Suppressor macrophage treated with lipopolysaccharide for 1 hour (primary cell): Measurements from ENCODE around the gene SCAF8.
"Not testable (repeated sequence)": the region's sequence is repeated elsewhere in the genome, so short reads cannot be mapped to it uniquely, and the experiment has no call there.

Experiments
- DNase-seq, 3 donors: peaks; one replicate each; pipeline ENCODE4 v3.0.0-alpha.2; 2020 to 2022

SCAF8 gene

DNA sequence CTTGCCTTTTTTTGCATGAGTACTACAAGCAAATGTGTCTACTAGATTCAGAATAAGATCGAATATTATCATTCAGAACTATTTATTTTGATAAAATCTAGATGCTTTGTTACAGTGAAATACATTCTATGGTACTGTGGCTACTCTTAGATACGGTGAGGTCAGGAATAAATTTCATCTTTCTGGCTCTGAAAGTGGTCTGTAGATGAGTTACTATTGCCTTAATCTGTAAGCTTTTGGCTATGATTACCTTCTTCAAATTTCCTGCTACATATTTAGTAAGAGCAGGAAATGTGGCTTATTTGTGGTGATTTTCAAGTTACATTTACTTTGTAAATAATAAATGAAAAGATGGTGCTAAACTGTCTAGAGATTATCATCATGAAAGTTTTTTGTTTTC, 50.0 kb downstream of the SCAF8 start:
- no peak for DNase-seq

DNA sequence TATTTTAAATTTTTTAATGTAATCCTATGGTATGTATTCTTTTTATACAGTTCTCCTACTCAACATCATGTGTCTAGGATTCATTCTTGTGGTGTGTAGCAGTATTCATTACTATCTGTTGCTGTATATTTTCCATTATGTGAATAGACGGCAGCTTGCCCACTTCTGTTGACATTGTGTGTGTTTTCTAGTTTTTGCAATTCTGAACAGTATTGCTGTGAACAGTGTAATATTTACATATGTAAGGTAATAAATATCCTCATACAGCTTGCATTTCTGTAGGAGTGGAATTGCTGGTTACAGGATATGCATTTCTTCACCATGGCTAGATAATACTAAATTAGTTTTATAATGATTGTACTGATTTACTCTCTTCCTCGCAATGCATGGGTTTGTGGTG, 51.9 kb downstream of the SCAF8 start:
- DNase-seq, result no peak

DNA sequence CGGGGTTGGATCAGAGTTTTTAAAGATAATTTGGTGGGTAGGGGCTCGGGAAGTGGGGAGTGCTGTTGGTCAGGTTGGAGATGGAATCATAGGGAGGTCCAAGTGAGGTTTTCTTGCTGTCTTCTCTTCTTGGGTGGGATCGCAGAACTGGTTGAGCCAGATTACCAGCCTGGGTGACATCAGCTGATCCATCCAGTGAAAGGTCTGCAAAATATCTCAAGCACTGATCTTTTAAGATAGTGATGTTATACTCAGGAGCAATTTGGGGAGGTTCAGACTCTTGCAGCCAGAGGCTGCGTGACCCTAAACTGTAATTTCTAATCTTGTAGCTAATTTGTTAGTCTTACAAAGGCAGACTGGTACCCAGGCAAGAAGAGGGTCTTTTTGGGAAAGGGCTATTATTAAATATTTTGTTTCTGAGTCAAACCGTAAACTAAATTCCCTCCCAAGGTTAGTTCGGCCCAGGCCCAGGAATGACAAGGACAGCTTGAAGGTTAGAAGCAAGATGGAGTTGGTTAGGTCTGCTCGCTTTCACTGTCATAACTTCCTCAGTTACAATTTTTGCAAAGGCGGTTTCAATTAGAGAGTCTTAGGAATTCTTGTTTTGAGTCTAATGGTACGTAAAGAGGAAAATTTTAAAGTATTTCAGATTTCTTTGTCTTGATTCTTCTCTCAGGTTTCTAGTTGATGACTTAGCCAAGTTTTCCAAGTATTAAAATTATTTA, 53.1 kb downstream of the SCAF8 start:
- no peak for DNase-seq

DNA sequence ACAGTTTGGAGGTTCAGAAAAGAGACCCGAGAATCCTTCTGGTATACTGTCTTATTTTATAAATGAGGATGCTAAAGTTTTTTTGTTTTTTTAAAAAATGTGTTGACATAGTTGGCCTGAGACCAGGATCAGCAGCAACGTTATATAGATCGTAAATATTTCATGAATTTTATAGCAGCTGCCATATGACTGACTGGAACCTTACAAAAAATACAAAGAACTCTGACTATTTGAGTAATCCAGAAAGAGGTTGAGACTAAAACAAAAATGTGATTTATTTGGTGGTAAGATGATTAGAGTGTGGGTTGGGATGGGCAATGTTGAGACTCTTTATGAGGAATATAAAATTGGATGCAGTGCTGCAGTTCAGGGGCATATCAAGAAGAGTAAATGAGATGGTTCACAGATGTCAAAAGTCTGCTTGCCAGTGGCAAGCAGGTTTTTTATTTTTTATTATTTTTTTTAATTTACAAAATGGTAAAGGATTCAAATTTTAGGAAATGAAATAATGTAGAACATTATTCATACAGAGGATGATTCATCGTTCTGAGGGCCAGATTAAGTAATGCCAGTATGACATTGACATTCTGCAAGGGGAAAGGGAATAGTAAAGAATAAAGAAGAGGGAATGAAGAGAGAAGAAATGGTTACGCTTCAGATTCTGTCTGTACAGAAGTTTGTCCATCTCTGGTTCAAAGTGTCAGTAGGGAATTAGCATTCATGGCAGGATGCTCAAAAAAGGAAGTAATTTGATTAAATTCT, 58.5 kb downstream of the SCAF8 start:
- DNase-seq, result peak; percentile 39 to 60 (median 52)

DNA sequence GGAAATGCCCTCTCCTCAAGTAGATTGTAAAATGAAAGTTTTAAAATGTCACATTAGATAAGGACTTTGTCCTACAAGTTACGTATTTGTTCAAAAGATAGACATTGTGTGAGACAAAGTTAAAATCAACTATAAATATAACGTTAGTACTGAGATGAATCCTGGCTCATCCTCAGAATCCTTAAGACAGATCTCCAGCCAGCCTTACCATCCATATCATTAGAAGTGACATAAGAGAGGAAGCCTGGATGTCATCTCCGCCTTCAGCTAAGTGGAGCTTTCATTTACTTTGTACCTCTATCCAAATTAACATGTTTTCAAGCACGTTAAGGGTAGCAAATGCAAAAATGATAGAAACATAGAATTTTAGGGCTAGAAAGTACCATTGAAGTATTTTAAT, 59.1 kb downstream of the SCAF8 start:
- no peak for DNase-seq

DNA sequence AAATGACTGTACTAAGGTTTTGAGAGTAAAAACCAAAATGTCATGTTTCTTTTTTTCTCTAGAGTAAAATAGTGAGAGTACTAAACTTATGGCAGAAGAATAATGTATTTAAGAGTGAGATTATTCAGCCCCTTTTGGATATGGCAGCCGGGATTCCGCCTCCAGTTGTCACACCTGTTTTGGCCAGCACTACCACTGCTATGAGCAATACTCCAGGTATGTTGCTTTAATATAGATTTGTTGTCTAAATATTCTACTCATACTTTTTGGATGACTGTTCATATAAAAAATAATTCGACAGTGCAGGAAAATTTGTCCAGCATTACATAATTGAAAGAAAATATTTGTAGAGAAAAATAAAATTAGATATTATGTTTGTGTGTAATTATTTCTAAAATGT, 59.5 kb downstream of the SCAF8 start:
- DNase-seq, result no peak

DNA sequence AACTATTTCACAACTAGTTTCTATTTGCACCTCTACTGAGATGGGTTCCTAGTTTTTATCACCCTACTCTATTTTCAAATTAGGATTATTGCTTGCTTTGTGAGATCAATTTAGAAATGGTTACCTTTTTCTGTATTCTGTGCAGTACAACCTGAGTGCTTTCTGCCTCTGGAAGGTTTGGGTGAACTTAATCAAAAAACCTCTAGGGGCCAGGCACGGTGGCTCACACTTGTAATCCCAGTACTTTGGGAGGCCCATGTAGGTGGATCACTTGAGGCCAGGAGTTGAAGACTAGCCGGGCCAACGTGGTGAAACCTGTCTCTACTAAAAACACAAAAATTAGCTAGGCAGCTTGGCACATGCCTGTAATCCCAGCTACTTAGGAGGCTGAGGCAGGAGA, 63.3 kb downstream of the SCAF8 start:
- no peak for DNase-seq

DNA sequence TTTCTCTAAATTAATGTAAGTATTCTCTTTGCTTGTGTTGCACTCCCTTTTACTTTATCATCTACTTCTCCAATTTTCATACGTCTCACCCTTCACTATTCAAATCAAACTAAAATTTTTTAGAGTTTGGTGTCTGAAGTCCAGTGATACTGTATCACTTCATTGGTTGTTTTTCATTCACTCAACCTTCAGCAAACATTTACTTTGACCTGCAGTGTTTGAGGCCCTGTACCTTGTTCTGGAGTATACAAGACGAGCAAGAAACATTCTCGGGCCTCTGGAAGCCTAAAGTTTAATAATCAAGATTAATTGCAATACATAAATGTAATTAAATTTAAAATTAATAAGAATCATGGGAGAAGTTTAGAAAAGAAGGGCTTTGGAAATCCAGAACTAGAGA, 64.6 kb downstream of the SCAF8 start:
- DNase-seq, result no peak

DNA sequence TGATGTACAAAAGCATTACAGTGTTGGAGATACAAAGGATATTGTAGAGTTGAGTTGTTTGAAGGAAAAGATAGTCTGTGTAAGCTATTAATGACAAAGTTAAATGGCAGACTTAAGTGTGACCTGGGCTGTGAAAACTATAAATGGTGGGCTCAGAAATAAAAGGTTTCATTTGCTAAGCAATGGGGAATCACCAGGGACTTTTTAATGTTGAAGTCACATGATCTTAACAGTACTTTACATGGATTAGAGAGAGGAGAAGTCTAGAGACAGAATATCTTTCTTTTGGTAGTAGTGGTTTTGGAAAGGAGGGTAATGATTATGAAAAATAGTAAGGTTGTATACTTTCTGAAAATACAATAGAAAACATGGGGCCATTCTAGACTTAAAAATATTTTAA, 67.1 kb downstream of the SCAF8 start:
- DNase-seq, result peak; percentile 38 to 49 (median 45)

DNA sequence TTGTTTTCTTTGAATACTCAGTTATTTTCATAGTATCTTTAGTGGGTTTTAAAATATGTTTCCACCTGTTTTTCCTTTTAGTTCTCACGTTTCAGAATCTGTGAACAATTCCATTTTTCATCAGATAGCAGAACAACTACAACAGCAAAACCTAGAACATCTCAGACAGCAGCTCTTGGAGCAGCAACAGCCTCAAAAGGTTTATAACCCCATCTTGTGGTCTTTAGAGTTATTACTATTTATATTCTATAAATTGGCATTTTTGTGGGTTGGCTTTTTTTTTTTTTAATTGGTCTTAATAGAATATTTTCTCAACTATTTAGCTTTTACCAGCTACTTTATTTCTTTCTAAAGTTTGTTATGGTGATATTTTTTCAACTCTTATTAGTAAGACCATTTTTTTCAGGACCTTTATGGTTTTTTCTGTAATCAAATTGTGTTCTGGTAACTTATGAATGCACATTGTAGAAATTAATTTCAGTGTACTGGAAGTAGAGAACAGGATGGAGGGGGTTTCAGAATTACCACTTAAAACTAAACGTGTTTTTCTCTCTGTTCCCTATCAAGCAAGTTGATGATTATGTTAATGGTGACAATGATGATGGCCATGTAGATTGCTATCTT, 72.2 kb downstream of the SCAF8 start:
- peak; percentile 43 to 63 (median 60) for DNase-seq

DNA sequence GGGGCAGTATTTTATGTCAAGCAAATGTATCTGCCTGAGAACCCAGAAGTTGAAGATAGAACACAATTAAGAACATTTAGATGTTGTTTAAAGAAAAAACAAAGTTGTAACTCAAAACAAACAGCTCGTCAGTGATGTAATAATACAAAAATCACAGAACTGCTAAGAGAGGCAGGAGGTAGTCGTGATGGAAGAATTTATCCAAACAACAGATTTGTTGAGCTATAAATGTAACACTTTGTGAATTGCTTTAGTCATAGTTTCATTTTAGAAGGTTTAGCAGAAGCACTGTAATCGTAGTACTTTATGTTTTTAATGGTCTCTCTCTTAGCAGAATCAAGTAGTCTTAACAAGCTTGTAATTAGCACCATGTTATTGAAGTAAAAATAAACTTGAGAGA, 73.6 kb downstream of the SCAF8 start:
- no peak for DNase-seq

DNA sequence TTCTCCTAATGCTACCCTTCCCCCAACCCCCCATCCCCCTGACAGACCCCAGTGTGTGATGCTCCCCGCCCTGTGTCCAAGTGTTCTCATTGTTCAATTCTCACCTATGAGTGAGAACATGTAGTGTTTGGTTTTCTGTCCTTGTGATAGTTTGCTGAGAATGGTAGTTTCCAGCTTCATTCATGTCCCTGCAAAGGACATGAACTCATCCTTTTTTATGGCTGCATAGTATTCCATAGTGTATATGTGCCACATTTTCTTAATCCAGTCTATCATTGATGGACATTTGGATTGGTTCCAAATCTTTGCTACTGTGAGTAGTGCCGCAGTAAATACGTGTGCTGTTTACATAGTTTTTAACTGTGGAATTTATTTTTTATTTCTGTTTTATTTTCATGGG, 78.4 kb downstream of the SCAF8 start:
- DNase-seq, result not testable (repeated sequence)

DNA sequence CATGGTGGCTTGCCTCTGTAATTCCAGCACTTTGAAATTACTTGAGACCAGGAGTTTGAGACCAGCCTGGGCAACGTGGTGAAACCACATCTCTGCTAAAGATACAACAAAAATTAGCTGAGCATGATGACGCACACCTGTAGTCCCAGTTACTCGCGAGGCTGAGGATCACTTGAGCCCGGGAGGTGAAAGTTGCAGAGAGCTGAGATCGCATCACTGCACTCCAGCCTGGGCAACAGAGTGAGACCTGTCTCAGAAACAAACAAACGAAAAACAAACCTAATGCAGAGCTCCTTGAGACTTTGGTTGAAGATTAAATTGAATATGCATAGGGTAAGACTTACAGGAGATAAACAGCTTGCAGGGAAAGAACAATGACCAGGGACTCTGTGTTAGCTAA, 80.8 kb downstream of the SCAF8 start:
- DNase-seq, result no peak

DNA sequence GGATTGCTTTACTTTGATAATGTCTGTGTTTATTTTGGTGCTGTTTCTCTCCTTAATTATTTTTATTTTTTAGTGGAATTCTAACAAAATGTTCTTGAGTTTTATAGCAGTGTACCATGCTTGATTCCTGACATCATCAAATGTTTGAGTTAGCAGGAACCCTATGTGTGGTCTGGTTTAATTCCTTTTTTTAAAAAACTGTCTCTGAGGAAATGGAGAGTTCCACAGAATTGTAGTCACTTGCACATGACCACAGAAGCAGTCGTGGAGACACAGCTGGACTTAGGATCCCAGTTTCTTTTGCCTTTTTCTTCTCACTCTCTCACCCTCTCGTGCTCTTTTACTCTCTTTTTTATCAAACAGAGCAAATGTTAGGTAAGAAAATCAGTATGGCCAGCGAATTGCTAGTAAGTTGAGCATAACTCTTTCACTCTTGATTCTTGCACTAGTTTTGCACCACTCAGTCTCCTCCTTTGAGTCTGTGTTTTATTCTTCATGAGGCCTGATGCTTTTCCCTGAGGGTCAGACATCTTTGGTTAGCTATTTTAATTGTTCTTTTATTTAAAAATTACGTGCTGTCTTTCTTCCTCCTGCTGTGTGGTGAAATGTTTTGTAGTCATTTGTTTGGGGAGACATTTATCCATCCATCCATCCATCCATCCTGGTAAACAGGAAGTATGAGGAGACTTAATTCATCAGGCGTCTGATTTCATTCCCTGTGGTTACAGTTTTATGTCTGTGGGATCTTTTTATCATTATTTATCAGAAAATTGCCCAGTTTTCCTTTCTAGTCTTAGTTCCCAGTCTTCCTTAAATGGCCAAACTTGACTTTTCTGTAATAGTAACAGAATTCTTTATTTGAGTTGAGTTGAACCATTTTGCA, 83.0 kb downstream of the SCAF8 start:
- peak; percentile 16 to 54 (median 46) for DNase-seq

DNA sequence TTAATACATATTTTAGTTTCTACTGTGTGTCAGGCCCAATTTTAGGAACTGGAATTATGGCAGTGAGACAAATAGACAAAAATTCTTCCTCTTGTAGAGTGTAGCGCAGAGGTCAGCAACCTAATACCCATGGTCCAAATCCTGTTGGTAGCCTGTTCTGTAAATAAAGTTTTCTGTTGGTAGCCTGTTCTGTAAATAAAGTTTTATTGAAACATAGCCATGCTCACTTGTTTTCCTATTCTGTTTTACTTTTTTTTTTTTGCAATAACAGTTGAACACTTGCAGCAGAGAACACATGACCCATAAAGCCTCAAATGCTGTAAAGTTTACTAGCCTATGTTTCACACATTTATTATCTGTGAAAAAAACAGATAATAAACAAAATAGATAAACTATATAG, 87.9 kb downstream of the SCAF8 start:
- DNase-seq, result no peak

DNA sequence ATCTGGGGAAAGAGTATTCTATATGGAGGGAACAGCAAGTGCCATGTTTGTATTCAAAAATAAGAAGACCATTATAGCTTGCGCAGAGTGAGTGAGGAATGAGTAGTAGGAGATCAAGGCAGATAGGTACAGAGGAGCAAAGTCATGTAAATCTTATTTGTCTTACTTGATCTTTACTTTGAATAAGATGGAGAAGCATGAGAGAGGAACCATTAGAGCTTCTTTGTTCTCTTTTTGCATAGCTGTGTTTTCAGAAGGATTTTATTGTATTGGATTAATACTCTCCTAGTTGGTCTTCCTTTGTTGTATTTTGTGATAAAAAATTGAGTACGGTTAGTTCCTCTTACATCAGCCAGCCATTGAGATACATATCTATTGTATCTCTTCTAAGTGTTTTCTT, 88.4 kb downstream of the SCAF8 start:
- no peak for DNase-seq

DNA sequence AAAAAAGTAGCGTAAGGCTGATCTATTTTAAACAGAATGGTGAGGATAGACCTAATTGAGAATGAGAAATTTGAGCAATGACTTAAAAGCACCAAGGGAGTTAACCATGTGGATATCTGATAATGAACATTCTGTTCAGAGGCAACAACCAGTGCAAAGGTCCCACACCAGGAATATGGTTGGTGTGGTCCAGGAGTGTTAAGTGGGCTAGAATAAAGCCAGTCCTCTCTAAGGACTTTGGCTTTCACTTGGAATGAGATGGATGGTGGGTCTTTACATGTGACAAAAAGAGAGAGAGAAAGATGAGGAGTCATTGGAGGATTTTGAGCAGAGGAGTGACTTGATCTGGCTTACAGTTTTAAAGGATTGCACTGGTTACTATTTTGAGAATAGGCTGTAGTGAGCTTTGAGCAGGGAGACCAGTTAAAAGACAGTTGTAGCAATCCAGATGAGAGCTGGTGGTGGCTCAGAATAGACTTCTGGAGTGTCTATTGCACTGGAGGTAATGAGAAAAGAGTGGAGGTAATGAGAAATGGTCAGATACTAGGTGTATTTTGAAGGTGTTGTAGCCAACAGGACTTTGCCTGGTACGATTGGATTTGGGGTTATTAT, 89.8 kb downstream of the SCAF8 start:
- no peak for DNase-seq

DNA sequence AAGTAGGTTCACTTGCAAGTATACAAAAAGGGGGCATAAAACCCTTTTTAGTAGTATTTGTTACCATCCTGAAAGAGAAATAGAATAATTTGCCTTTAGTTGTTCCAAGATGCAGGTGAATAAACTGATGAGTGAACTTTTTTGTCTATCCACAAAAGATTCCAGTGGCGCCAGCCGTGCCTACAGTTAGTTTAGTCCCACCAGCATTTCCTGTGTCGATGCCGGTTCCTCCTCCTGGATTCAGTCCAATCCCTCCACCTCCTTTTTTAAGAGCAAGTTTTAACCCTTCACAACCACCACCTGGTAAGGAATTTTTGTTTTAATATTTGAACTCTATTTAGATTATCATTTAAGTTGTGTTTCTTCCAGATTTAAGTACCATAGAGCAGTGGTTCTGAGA, 90.9 kb downstream of the SCAF8 start:
- DNase-seq, result no peak

DNA sequence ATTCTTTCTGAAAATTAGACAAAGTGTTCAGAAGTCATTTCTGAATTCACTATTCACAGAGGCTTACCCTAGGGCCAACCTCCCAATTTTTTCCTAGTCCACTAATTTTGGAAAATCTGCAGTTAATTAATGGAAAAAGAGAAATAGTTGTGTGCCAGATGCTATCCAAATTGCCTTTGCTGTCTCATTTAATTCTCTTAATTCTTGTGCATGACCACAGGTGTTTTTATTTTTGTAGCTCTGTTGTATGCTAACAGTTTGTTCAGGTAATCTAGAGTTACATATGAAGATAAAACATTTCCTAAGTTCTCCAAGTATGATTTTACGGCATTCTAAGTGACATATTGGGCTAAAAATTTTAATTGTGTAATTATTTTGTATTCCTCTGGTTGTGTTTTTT, 96.8 kb downstream of the SCAF8 start:
- DNase-seq, result no peak

DNA sequence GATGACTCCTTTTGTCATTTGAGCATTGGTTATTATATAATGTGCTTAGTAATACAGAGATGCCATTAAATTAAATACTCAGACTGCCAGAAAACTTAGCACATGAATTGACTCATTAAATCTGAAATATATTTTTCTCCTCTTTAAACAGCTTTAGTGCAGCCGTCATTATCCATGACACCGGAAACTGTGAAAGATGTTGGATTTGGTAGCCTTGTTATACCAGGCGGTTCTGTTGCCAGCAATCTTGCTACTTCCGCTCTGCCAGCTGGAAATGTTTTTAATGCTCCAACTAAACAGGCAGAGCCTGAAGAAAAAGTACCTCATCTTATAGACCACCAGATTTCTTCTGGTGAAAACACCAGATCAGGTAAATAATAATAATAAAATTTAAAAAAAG, 97.6 kb downstream of the SCAF8 start:
- DNase-seq, result no peak

DNA sequence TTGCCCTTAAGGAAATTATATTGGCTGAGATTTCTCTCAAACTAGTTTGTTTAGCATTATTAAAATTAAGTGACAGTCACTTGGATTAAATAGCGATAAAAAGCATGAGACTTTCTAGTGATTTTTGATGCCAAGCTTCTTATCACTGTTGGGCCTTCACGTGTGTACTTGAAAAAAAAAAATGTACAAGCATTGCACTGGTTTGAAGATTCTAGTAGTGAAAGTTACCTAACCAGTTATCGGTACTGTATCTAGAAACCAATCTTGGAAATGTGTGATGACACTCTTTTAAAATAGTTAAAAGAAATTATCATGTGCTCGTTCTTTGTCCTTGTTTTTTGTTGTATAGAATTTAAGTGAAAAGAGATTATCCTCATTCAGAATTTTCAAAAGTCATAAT, 102.1 kb downstream of the SCAF8 start:
- DNase-seq, result no peak

DNA sequence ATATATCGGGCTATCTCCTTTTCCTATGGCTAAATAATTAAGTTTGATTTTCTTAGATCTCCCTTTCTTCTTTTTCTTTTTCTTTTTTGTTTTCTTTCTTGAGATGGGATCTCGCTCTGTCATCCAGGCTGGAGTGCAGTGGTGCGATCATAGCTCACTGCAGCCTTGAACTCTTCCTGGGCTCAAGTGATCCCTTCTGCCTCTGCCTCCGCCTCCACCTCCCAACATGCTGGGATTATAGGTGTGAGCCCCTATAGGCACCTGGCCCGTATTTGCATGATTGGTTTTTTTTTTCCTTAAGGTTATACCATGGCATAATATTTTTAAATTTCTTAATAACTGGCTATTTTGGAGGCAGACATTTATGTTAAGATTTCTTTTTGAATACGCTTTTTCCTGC, 106.3 kb downstream of the SCAF8 start:
- no peak for DNase-seq

DNA sequence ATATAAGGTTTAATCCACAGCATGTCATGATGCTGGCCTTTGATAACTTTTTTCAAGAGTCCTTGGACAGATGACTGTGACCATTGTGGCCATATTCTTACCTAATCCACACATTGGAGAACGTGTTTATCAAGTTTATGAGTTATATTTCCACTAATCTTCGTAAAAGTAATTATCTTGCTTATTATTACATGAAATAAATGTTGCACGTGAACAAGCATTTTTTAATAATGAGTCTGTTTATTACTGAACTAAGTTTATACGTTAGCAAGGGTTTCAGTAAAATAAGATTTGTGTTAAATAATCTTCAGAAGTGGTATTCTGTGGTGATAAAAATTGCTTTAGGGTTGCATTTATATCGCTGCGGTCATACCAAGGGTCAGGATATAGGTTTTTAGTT, 107.1 kb downstream of the SCAF8 start:
- no peak for DNase-seq
